Cardiac fibroblast (primary cell): ENCODE results near the gene EHF.

Experiments
- DNase-seq, 2 donors: peaks; one replicate each; pipeline versions ENCODE4 v3.0.0 to v3.0.0-alpha.2; 2010; ENCODE audit warnings: low read depth in 2 of 2
- H3K4me3 ChIP-seq, 2 donors: replicated peaks in 1 of 2; 1 replicate in 1 of 2; 2 replicates in 1 of 2; pipeline ENCODE4 v1.5.1; 2011; ENCODE audit warnings: low read depth in 2 of 2, low read length in 2 of 2, mild to moderate bottlenecking in 2 of 2, moderate library complexity in 1 of 2
- CTCF ChIP-seq: IDR thresholded peaks from one replicate; pipeline ENCODE4 v1.5.1; 2011; ENCODE audit warnings: low read depth, mild to moderate bottlenecking, low read length, inconsistent platforms

Gene EHF

GRCh38 chr11:34601085-34601444, 19.8 kb upstream of the EHF start:
- no peak for DNase-seq

GRCh38 chr11:34601609-34602008, 19.3 kb upstream of the EHF start:
- no peak overlapping the region for H3K4me3 ChIP-seq
- DNase-seq: no peak
- TF ChIP-seq CTCF: no peak

More at GRCh38 chr11:34601085-34601444, 19.8 kb upstream of the EHF start:
- no peak overlapping the region for H3K4me3 ChIP-seq
- TF ChIP-seq CTCF: no peak

GRCh38 chr11:34602245-34602644, 18.6 kb upstream of the EHF start:
- no peak overlapping the region for H3K4me3 ChIP-seq
- no peak for TF ChIP-seq CTCF
- DNase-seq: no peak

- no peak overlapping the region for H3K4me3 ChIP-seq
- TF ChIP-seq CTCF: no peak
These were observed 17.5 kb upstream of the EHF start for GRCh38 chr11:34603129-34604001.

GRCh38 chr11:34604145-34604544, 16.7 kb upstream of the EHF start:
- no peak for DNase-seq
- no peak overlapping the region for H3K4me3 ChIP-seq
- TF ChIP-seq CTCF: no peak

More at GRCh38 chr11:34603129-34604001, 17.5 kb upstream of the EHF start:
- no peak for DNase-seq

- TF ChIP-seq CTCF: no peak
- H3K4me3 ChIP-seq: no peak overlapping the region
- no peak for DNase-seq
These were observed 16.0 kb upstream of the EHF start for GRCh38 chr11:34604911-34605310.
